Bronchial epithelial cell (primary cell): Measurements from ENCODE around the gene TSPAN18. TPM values are rescaled to one million over a fixed set of nuclear protein-coding genes. Genes with fewer than 3 reads are reported as not detected.
A peak's percentile ranks its signal among the peaks of the same experiment; 100 is the strongest.

Experiments
- DNase-seq: peaks from one replicate; pipeline ENCODE4 v3.0.0-alpha.2; 2010; ENCODE audit warnings: low read depth
- FAIRE-seq: peaks from 2 replicates; lab custom pipeline; 2011; peaks lifted over from hg19 to GRCh38; lab: Jason Lieb, UNC
- H3K27me3 ChIP-seq: 2 replicates; pipeline ENCODE4 v1.5.1; 2011; ENCODE audit warnings: low read length; ENCODE audit not compliant: control insufficient read depth, insufficient read depth
- H3K36me3 ChIP-seq: 2 replicates; pipeline ENCODE4 v1.5.1; 2011; ENCODE audit warnings: low read length; ENCODE audit not compliant: control insufficient read depth, insufficient read depth
- H3K4me3 ChIP-seq: 2 replicates; pipeline ENCODE4 v1.5.1; 2011; ENCODE audit warnings: mild to moderate bottlenecking, low read depth, low read length, control low read depth
- CTCF ChIP-seq: IDR thresholded peaks from 2 replicates; pipeline ENCODE4 v1.5.1; 2011; ENCODE audit warnings: mild to moderate bottlenecking, moderate library complexity, low read length, control low read depth, inconsistent platforms; ENCODE audit not compliant: insufficient read depth, severe bottlenecking
- total RNA-seq: library from RNA; depleted of rRNA; stranded (reverse); fragments of >200 nt; gene quantifications from 2 replicates; pipeline ENCODE4 v1.2.1, GENCODE V29; 2014

TSPAN18 gene
- total RNA-seq, 1 donor from 2014 or later, result not detected

- no peak for TF ChIP-seq CTCF
- Histone ChIP-seq H3K27me3 (peaks cover 15% of the 10 kb centered on the region), H3K36me3 (no peaks in the 10 kb centered on the region), H3K4me3 (no peak overlapping the region)
- DNase-seq, result no peak
- FAIRE-seq, result peak; percentile 76
Measured at GRCh38 chr11:44883277-44883676, 156.5 kb downstream of the TSPAN18 start.

- no peak for TF ChIP-seq CTCF
- Histone ChIP-seq H3K27me3 (peaks cover 14% of the 10 kb centered on the region), H3K36me3 (no peaks in the 10 kb centered on the region), H3K4me3 (no peak overlapping the region)
- FAIRE-seq (no peak), DNase-seq (no peak)
Measured at GRCh38 chr11:44884056-44884455, 157.3 kb downstream of the TSPAN18 start.

GRCh38 chr11:44885065-44885810, 158.5 kb downstream of the TSPAN18 start:
- no peak for FAIRE-seq

GRCh38 chr11:44885919-44886789, 159.4 kb downstream of the TSPAN18 start:
- Histone ChIP-seq H3K27me3 (peaks cover 6% of the 10 kb centered on the region), H3K4me3 (no peak overlapping the region), H3K36me3 (no peaks in the 10 kb centered on the region)
- no peak for DNase-seq
- no peak for FAIRE-seq
- TF ChIP-seq CTCF, result no peak

More at GRCh38 chr11:44885065-44885810, 158.5 kb downstream of the TSPAN18 start:
- no peak for TF ChIP-seq CTCF
- DNase-seq, result no peak
- Histone ChIP-seq H3K36me3 (no peaks in the 10 kb centered on the region), H3K4me3 (no peak overlapping the region), H3K27me3 (peaks cover 8% of the 10 kb centered on the region)

GRCh38 chr11:44886790-44887140, 160.0 kb downstream of the TSPAN18 start:
- FAIRE-seq (peak; percentile 7), DNase-seq (no peak)
- peaks cover 6% of the 10 kb centered on the region for H3K27me3 ChIP-seq
- TF ChIP-seq CTCF, result no peak
- no peaks in the 10 kb centered on the region for H3K36me3 ChIP-seq
- H3K4me3 ChIP-seq, result no peak overlapping the region
